GDM1 (cell line): ENCODE data around the gene EPS15.
"Not testable (repeated sequence)": the region's sequence is repeated elsewhere in the genome, so short reads cannot be mapped to it uniquely, and the experiment has no call there.

Experiments used
- DNase-seq: peaks from one replicate; lab custom pipeline; 2025; lab: John Stamatoyannopoulos, UW

The EPS15 gene

DNA sequence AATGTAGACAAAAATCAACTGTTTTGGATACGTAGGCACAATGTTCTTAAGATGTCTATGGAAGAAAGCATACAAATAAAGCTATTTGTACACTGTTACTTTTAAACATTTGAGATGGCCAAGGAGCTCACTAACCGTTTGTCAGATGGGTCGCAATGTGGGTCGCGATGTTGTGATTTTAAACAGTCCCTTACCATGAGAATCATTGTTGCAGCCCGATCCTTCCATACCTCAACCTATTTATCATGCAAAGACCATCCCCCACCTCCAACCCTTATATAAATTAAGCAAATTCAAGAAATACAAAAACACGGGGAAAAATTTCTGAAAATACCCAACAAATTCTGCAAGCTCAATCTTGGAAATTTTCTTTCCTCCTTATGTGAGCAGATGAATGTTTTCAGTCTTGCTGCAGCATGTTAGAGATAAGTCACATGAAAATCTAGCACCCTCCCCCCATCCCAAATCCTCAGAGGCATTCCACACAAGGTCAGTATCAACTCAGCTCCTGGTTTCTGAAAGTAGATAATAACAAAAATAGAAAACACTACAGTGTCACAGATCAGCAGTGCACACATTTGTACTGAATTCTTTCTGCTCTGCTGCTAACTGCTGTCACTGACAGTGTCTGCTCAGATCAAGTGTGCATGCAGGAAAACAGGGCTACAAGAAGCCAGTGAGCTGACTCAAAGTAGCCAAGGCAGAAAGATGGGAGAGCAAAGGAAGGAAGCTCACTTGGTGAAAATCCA, 95.8 kb downstream of the EPS15 start:
- DNase-seq = no peak

- DNase-seq = no peak
These were observed 96.5 kb downstream of the EPS15 start for GRCh38 chr1:51422367-51423072.

- DNase-seq = no peak
These were observed 97.1 kb downstream of the EPS15 start for GRCh38 chr1:51421964-51422363.

DNA sequence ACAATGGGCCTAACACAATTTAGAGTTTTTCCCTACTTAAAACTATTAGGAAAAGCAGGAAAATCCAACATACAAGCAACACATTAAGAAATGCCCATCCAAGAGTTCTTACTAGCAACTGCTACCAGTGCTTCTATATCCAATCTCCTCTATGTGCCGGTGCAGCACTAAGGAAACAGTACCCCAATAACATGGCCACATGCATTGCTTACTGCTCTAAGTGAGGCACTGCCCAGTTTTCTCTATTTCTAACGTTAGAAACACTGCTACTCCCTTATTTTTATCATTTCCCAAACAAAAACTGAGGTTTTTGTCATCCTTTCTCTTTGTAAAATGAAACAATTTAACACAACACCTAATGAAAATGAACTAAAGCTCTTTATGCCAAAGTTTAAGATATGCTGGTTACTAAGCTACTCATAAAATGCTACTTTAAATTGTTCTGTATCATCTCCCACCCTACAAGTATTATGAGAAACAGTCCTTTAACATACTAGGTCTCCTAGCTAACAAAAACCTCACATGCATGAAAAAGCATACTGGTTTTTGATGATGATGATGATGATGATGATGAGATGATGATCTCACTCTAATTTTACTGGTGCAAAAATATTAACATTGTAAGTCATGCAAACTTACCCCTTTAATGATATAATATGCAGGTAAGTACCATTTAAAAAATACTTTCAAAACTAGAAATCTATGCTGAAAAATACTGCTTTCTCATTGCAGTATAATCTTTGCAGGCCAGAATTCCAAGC, 98.0 kb downstream of the EPS15 start:
- DNase-seq = no peak

DNA sequence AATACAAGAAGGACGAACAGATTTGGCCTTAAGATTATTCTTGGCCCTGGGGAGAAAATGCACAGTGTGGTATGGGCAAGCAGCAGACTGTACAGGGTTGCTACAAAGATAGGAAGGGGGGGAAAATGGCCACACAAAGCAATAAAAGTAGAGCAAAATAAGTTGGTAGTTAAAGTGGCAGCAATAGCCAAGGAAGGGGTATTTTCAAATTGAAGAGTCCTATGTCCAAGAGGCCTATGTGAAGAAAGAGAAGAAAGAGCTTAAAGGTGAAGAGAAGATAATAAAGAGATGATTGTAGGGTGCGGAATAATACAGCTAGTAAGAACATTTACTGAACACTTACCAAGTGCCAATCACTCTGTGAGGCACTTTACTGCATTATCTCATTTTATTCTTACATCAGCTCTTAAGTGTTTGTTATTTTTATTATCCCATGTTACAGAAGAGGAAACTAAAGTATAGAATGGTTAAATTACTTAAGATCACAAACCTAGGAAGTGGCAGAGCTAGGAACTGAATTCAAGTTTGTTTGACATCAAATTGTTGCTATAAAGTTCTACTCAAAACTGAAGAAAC, 100.6 kb downstream of the EPS15 start:
- DNase-seq = no peak

GRCh38 chr1:51417496-51418383, 101.3 kb downstream of the EPS15 start:
- DNase-seq = no peak

DNA sequence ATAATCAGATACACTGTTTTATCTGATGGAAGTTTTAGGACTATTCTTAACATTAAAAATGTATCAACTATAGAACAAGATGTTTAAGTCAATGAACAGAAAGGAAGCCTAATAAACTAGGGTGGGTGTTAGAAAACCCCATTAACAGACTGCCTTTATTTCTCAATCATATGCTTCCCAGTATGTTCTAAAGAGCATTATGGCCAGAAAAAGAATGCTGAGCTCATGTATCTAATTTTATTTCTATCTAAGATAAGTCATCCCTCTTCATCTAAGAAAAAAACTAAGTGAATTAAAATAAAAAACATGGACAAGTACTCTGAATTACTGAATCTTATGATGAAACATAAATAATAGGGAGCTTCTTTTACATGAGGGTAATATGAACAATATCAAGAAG, 102.2 kb downstream of the EPS15 start:
- DNase-seq = no peak

GRCh38 chr1:51415963-51416362, 103.1 kb downstream of the EPS15 start:
- no peak for DNase-seq

DNA sequence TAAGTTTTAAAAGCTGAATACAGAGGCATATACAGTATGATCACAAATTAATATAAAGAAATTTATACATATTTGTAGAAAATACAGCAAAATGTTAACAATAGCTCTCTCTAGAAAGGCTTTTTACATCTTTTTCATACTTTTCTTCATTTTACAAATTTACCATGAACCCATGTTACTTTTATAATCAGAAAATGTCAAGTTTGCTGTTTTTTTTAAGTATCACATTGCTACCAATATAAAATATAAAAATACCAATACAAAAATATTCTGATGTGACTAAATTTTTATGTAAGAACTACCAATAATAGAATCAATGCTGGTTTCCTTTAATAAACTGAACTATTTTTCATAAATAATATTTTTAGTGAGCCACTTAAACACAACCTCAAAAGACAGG, 104.3 kb downstream of the EPS15 start:
- no peak for DNase-seq

GRCh38 chr1:51411820-51412219, 107.2 kb downstream of the EPS15 start:
- DNase-seq = not testable (repeated sequence)

GRCh38 chr1:51410568-51411460, 108.3 kb downstream of the EPS15 start:
- DNase-seq = no peak

DNA sequence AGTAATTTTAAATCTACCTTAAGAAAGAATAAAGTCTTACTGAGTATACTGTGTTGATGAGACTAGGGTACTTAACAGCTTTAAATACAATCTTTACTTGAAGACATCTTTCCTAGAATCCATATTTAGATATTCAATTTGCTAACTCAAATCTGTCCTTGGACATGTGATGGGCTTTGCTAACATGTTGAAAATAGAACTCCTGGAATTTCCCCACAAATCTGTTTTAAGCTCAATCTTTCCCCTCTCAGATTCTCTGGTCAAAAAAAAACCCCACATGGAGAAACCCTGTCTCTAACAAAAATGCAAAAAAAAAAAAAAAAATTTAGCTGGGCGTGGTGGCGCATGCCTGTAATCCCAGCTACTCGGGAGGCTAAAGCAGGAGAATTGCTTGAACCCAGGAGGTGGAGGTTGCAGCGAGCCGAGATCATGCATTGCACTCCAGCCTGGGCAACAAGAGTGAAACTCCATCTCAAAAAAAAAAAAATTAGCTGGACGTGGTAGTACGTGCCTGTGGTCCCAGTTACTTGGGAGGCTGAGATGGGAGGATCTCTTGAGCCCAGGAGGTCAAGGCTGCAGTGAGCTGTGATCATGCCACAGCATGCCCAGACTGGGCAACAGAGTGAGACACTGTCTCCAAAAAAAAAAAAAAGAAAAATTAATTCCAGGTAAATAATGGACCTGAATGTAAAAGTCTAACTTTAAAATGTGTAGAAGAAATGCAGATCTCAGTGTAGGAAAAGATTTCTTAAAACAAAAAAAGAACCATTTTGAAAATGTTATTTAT, 109.1 kb downstream of the EPS15 start:
- DNase-seq = not testable (repeated sequence)

DNA sequence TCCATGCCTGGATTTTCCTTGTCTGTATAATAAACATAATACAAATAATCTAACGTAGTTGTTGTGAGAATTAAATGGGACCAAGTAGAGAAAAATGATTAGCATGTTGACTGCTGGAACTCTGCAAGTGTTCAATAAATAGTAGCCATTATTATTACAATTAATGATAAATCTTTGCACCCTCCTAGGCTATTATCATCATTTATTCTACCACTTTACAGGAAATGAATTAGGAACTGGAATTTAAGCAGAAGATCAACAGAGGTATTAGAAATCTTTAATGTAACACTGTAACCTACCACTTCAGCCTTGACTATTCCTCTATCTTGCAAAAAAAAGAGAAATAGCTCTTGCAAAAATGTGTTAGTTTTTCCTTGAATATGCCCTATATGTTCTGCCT, 126.8 kb downstream of the EPS15 start:
- DNase-seq = no peak

GRCh38 chr1:51390641-51391040, 128.4 kb downstream of the EPS15 start:
- DNase-seq = not testable (repeated sequence)

GRCh38 chr1:51387288-51387687, 131.8 kb downstream of the EPS15 start:
- DNase-seq = not testable (repeated sequence)

- not testable (repeated sequence) for DNase-seq
These were observed 132.8 kb downstream of the EPS15 start for GRCh38 chr1:51386259-51386658.

DNA sequence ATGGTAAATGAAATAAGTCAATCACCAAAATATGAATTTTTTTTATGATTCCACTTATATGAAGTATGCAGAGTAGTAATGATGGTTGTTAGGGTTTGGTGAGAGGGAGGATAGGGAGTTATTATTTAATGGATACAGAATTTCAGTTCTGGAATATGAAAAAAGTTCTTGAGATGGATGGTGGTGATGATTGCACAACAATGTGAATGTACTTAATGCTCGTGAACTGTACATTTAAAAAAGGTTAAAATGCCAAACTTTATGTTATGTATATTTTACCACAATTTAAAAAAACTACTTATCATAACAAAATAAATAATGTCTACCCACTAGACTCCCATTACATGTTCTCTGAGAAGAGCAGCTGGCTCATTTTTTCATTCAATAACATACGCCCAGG, 133.3 kb downstream of the EPS15 start:
- DNase-seq = no peak

DNA sequence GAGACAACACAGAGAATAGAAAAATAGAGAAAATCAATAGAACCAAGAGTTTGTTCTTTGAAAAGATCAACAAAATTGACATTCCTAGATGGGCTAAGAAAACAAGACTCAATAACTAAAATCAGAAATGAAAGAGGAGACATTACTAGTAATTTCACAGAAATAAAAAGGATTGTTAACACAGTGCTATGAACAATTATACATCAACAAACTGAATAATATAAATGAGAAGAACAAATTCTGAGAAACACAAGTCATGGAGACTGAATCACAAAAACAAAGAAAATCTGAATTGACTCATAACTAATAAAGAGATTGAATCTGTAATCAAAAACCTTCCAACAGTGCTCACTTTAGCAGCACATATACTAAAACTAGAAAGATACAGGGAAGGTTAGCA, 137.1 kb downstream of the EPS15 start:
- no peak for DNase-seq

DNA sequence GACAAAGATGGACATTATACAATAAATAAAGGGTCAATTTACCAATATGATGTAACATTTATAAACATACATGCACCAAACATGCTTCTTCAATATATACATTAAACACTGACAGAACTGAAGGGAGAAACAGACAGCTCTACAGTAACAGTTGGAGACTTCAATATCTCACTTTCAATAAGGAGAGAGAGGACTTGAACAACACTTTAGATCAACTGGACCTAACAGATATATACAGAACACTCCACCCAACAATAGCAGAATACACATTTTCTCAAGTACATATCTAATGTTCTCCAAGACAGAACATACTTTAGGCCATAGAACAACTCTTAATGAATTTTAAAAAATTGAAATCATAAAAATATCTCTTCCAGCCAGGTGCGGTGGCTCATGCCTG, 138.1 kb downstream of the EPS15 start:
- no peak for DNase-seq

DNA sequence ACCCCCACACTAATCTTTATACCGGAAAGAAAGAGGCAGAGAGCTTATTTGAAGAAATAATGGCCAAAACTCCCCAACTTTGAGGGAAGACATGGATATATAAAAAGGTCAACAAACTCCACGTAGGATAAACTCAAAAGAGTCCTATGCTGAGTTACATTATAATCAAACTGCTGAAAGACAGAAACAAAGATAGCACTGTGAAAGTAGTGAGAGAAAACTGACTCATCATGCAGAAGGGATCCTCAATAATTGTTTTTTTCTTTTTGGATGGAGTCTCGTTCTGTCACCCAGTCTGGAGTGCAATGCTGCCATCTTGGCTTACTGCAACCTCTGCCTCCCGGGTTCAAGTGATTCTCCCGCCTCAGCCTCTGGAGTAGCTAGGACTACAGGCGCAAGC, 140.2 kb downstream of the EPS15 start:
- DNase-seq = no peak
